IPS-NIHi7 (cell line): ENCODE results near the gene NEK5.

Experiments
- DNase-seq: peaks from one replicate; pipeline ENCODE4 v3.0.0; 2012; ENCODE audit warnings: mixed read lengths; ENCODE audit errors: extremely low spot score

The NEK5 gene

DNA sequence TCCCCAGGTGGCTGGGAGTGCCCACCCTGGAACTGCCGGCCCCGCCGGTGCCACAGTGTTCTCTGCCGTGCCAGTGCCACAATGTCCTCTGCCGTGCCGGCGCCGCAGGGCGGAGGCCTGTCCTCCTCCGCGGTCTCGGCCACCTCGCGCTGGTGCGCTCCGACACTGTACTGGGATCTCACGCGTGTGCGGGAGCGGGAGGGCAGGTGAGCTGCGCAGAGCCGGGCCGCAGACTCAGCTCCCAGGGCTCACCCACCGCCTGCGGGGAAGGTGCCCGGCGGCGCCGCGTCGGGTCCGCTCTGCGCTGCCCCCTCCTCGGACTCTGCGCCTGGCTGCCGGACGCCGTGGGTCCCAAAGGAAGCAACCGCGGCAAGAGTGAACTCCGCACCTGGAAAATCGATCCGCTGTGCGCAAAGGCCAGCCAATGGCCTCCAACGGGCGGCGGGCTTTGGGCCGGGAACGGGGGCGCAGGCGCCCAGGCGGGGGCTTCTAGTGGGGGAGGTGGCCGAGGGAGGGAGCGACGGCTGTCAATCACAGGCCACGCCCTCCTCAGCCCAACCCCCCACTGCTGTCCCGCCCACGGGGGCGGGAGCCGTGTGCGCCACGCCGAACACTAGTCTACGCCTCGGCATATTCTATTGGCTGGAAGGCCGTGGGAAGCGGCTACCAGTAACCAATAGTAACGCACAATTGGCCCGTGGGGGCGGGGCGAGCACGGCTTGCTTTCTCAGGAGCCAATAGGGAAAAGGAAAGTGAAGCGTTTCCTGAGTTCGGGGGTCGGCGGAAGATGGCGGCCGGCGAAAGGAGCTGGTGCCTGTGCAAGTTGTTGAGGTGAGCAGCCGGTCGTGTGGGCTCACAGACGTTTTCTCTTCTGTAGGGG is 117.0 kb downstream of the NEK5 start, which contains the start of gene ALG11:
TSS of gene ALG11 (plus strand) at position 767 of the 880 bp plus-strand sequence. CDS start at position 788, 21 bp downstream.
- peak; percentile 98 for DNase-seq

DNA sequence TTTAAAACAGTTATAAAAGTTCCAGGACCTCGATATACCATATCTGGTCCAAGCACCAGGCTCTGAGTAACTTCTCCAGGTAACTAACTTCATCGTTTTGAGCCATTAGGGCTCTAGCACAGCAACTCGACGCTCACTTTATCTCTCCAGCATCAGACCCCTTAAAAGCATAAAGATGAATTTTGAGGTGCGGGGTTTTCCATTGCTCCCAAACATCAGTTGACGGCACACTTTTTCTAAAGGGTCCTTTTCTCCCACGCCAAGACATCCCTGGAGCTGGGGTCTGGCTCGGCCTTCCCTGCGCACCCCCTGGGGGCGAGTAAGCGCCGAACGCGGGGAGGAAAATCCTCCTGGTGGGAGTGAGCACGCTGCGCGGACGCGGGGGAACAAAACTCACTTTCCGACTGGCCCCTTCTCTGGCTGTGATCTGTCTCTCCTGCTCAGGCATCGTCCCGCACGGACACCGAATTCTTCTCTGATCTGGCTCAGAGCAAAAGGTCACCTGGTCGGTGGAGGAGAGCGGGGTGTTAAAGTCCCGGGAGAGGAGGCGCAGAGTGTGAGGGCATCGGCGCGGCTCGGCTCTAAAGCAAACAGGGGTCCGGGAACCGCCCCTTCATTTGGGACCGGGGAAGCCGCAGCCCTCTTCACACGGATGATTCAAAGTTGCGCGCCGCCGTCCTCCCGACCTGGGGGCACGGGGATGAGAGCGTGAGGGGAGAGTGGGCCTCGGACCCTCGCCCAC is 117.8 kb downstream of the NEK5 start, which contains the start of gene ATP7B:
TSS of gene ATP7B (minus strand) at position 561 of the 742 bp plus-strand sequence. CDS start at position 448, 113 bp downstream.
- peak; percentile 57 for DNase-seq

DNA sequence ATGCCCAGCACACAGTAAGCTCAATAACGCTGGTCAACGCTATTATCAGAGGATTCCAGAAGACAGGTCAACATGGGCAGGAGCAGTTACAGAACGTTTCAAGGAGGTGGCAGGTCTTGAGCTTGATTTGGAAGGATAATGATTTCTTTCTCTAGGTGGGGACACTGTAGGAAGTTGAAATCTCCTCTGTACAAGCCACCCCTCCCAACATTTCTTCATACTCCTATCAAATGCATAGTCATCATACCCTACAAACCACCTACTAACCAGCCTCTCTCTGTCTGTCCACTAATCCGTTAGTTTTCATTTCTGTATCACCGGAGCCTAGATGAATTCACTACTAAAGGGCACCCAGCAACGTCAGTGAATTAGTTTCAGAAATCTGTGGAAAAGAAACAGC is 118.9 kb downstream of the NEK5 start:
- no peak for DNase-seq

DNA sequence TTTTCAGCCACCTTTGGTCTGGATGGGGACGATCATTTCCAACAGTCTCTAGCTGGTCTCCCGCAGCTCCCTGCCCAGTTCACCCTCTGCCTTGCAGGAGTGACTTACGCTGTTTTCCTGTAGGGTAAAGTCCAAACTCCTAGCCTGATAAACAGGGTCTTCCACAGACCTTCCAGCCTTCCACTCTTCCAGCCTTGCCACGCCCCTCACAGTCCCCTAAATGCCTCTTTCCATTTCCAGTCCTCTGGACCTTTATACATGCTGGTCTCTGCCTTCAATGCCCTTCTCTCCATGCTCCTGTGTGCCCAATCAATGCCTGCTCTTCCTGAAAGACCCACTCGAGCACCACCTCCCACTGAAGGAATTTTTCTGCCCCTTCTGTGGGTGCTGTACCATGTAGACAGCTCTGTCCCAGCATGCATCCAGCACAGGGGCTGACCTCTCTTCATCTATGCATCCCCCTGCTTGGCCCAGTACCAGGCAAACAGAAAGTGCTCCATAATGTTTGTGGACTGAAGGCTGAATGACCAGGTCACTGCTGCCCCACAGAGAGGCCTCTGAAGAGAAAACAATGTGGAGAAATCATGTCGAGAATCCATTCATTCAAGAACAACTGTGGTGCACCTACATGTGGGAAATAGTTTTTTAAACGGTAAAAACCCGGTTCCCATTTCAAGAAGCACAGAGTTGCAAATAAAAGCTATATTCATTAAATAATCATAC is 122.2 kb downstream of the NEK5 start:
- DNase-seq: no peak

DNA sequence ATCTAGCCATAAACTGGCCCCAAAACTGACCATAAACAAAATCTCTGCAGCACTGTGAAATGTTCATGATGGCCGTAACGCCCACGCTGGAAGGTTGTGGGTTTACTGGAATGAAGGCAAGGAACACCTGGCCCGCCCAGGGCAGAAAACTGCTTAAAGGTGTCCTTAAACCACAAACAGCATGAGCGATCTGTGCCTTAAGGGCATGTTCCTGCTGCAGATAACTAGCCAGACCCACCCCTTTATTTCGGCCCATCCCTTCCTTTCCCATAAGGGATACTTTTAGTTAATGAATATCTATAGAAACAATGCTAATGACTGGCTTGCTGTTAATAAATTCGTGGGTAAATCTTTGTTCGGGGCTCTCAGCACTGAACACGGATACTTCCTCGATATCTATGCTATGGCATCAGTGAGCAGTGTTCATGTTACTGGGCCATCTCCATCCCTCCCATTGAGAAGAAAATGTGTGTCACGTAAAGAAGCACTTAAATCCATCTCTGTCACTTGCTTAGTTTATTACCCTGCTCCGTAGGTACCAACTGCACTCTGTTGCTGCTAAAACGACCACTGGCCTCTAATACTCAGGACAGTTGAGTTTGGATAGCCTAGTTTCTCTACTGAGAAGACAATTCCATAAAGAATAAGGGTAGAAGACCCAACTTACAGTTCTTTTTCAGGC is 122.9 kb downstream of the NEK5 start:
- no peak for DNase-seq

GRCh38 chr13:52004511-52005170 is 124.2 kb downstream of the NEK5 start:
- DNase-seq: no peak

- peak; percentile 40 for DNase-seq
Measured at GRCh38 chr13:52003541-52003940, 125.3 kb downstream of the NEK5 start.

GRCh38 chr13:52002361-52002760 is 126.5 kb downstream of the NEK5 start:
- DNase-seq: no peak

DNA sequence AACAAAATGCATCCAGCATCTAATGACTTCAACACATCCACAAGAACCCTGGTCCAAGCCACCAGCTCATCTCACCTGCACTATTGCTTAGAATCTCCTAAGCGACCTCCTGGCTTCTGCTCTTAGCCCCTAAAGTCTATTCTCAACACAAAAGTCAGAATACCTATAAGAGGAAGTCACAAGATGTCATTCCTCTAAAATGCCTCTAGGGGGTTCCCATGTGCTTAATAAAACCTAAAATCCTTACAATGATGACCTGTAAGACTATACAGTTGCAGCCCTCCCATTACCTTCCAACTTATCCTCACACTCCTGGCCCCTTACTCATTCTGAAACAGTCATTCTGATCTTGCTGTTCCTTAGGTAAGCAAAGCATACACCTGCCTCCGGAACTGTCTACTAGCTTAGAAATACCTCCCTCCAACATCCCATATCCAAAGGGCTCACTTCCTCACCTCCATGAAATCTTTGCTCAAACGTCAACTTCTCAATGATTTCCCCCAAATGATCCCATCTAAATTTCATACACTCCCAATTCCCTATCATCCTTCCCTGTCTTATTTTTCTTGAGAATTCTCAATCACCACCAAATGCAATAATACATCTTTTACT is 127.6 kb downstream of the NEK5 start:
- peak; percentile 51 for DNase-seq

GRCh38 chr13:51999921-52000320 is 129.0 kb downstream of the NEK5 start:
- no peak for DNase-seq

GRCh38 chr13:51999510-51999911 is 129.4 kb downstream of the NEK5 start:
- DNase-seq: no peak

- DNase-seq: no peak
Measured at GRCh38 chr13:51998723-51999509, 130.0 kb downstream of the NEK5 start.

DNA sequence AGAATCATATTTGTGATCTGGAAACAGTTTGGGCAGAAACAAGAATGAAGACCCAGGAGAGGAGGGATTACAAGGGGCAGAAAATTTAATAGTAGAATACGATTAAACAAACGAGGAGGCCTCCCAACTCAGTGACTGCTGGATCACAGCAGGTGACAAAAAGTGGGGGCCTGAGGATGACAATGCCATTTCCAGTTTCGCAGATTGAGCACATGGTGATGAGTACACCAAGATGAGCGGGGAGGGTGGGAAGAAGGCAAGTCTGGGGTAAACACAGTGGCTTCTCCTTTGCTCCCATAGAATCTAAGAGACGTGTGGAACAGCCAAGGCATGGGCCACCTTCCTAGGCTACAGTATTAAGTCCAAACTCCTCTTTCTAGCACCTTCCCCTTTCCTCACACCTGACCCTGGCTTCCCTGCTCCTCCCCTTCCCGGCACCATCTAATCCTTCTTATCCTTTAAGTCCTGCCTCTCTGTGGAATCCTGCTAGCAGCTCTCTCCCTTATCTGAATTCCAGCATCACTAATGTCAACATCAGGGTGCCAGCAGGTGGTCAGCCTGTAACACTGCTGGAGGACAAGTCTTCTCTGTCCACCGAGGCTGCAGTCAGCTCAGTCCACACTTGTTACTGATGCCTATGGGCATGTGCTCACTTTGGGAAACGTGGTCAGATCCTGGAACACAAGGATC is 131.1 kb downstream of the NEK5 start:
- DNase-seq: peak; percentile 51

- no peak for DNase-seq
Measured at GRCh38 chr13:51997186-51997585, 131.7 kb downstream of the NEK5 start.

DNA sequence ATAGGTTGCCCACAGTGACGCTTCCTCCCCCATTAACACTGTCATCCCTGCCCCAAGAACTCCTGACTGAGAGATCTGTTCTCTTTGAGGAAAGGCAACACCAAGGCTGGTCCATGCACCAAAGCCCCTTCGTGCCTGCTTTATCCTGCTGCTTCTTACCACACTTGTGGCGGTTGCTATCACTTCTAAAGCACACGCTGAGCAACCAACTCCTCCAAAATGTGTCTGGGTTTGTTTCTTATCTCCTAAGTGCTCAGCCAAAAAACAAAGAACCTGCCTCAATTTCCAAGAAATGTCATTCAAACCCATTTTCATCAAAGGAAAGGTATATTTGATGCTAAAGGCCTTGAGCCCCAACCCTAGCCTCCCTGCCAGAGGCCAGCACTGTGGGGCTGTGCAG is 132.2 kb downstream of the NEK5 start:
- no peak for DNase-seq

- DNase-seq: peak; percentile 24
Measured at GRCh38 chr13:51995677-51996551, 133.0 kb downstream of the NEK5 start.

GRCh38 chr13:51993713-51994112 is 135.2 kb downstream of the NEK5 start:
- no peak for DNase-seq
